Gastrocnemius medialis (tissue), 4 donors: ENCODE results near the gene CEP126. TPM values are rescaled to one million over a fixed set of nuclear protein-coding genes. Genes with fewer than 3 reads are reported as not detected.

ENCODE experiments used
- ATAC-seq, 2 donors: fragments of 150-250 bp; one replicate each; pipeline ENCODE4 v1.9.1; 2016
- DNase-seq, 2 donors: peaks; one replicate each; pipeline ENCODE4 v3.0.0-alpha.2; 2019
- H3K27ac ChIP-seq, 4 donors: fragments of 200-600 bp; sonication (generic); 1 replicate in 1 of 4; 2 replicates in 3 of 4; pipeline ENCODE4 v1.5.1; 2016 to 2018; ENCODE audit warnings: mild to moderate bottlenecking in 2 of 4, moderate library complexity in 1 of 4
- H3K27me3 ChIP-seq, 3 donors: fragments of 200-600 bp; sonication (generic) in 2 of 3; 1 replicate in 1 of 3; 2 replicates in 2 of 3; pipeline versions ENCODE4 v1.5.1 to v1.6.0; 2016 to 2019; ENCODE audit warnings: mild to moderate bottlenecking in 1 of 3, moderate library complexity in 1 of 3
- H3K36me3 ChIP-seq, 2 donors: fragments of 200-600 bp; sonication (generic) in 1 of 2; one replicate each; pipeline ENCODE4 v1.5.1; 2017 to 2018
- H3K4me1 ChIP-seq, 2 donors: fragments of 200-600 bp; sonication (generic) in 1 of 2; one replicate each; pipeline ENCODE4 v1.5.1; 2016 to 2017; ENCODE audit warnings: mild to moderate bottlenecking in 2 of 2
- H3K4me3 ChIP-seq, 4 donors: fragments of 200-600 bp; sonication (generic) in 3 of 4; 1 replicate in 1 of 4; 2 replicates in 3 of 4; pipeline ENCODE4 v1.5.1; 2016 to 2019; ENCODE audit warnings: mild to moderate bottlenecking in 2 of 4
- H3K9me3 ChIP-seq, 3 donors: fragments of 200-600 bp; sonication (generic) in 2 of 3; 1 replicate in 1 of 3; 2 replicates in 2 of 3; pipeline ENCODE4 v1.5.1; 2016 to 2019
- CTCF ChIP-seq, 5 experiments: fragments of 450-650 bp in 3 of 5; fragments of 200-600 bp in 2 of 5; sonication (generic) in 2 of 5; IDR thresholded peaks in 4 of 5; conservative IDR thresholded peaks in 1 of 5; 1 replicate in 4 of 5; 2 replicates in 1 of 5; pipeline ENCODE4 v1.5.1; 2016 to 2019; ENCODE audit warnings: antibody characterized with exemption in 5 of 5, mild to moderate bottlenecking in 3 of 5, moderate library complexity in 3 of 5
- POLR2A ChIP-seq, 2 donors: fragments of 450-650 bp; IDR thresholded peaks; one replicate each; pipeline ENCODE4 v1.6.1; 2017; ENCODE audit warnings: antibody characterized with exemption in 2 of 2, mild to moderate bottlenecking in 2 of 2, moderate library complexity in 2 of 2
- in situ Hi-C, 4 donors: fragments of 200-750 bp; cut with MboI; loops; one replicate each; pipeline versions ENCODE4 v1.15.0 to v1.8.0; 2017; ENCODE audit warnings: low sequenced_read_pairs in 4 of 4
- intact Hi-C: fragments of 100-400 bp; cut with DNase I; formaldehyde crosslinking; loops from one replicate; pipeline ENCODE4 v1.15.1; 2023; ENCODE audit warnings: low total_unique reads
- total RNA-seq, 4 donors: library from RNA; depleted of rRNA; stranded (reverse); fragments of >200 nt; gene quantifications; one replicate each; pipeline versions ENCODE4 v1.1.0 to v1.2.3, GENCODE V29; 2016

Gene CEP126
- total RNA-seq, 4 donors from 2014 or later = 0.42 to 0.63 (median 0.55) TPM

- Histone ChIP-seq H3K36me3 (no peaks in the 10 kb centered on the region), H3K27me3 (no peaks in the 10 kb centered on the region), H3K4me1 (no peaks in the 10 kb centered on the region), H3K27ac (no peak overlapping the region), H3K4me3 (no peak overlapping the region), H3K9me3 (no peaks in the 10 kb centered on the region)
- intact Hi-C loops = no loop called here
- DNase-seq (no peak), ATAC-seq (no peak)
- TF ChIP-seq CTCF (IDR thresholded peaks at IDR 0.05 in 4 of 5, conservative IDR thresholded peaks at IDR 0.05 in 1 of 5) (no peak), POLR2A (IDR thresholded peaks at IDR 0.05) (no peak)
- in situ Hi-C loops = no loop called here
Measured at GRCh38 chr11:101940901-101941520, 26.2 kb downstream of the CEP126 start.

GRCh38 chr11:101944923-101945322 lies 30.1 kb downstream of the CEP126 start:
- DNase-seq = no peak
- Histone ChIP-seq H3K27me3 (no peaks in the 10 kb centered on the region), H3K4me1 (no peaks in the 10 kb centered on the region), H3K9me3 (no peaks in the 10 kb centered on the region), H3K36me3 (no peaks in the 10 kb centered on the region), H3K4me3 (no peak overlapping the region), H3K27ac (no peak overlapping the region)
- TF ChIP-seq CTCF (IDR thresholded peaks at IDR 0.05 in 4 of 5, conservative IDR thresholded peaks at IDR 0.05 in 1 of 5) = no peak
- no peak for TF ChIP-seq POLR2A (IDR thresholded peaks at IDR 0.05)
- in situ Hi-C loops = no loop called here
- intact Hi-C loops = no loop called here
- no peak for ATAC-seq

GRCh38 chr11:101945448-101945847 lies 30.6 kb downstream of the CEP126 start:
- H3K27me3 ChIP-seq = no peaks in the 10 kb centered on the region
- H3K9me3 ChIP-seq = no peaks in the 10 kb centered on the region
- no peak overlapping the region for H3K4me3 ChIP-seq
- intact Hi-C loops (no loop called here), in situ Hi-C loops (no loop called here)
- TF ChIP-seq CTCF (IDR thresholded peaks at IDR 0.05 in 4 of 5, conservative IDR thresholded peaks at IDR 0.05 in 1 of 5) = no peak
- no peak for TF ChIP-seq POLR2A (IDR thresholded peaks at IDR 0.05)
- no peaks in the 10 kb centered on the region for H3K4me1 ChIP-seq
- ATAC-seq (no peak), DNase-seq (no peak)
- no peaks in the 10 kb centered on the region for H3K36me3 ChIP-seq
- no peak overlapping the region for H3K27ac ChIP-seq

GRCh38 chr11:101949680-101950220 lies 34.9 kb downstream of the CEP126 start:
- H3K36me3 ChIP-seq = no peaks in the 10 kb centered on the region
- no peak for ATAC-seq
- H3K27ac ChIP-seq = no peak overlapping the region
- no peaks in the 10 kb centered on the region for H3K9me3 ChIP-seq
- H3K4me1 ChIP-seq = no peaks in the 10 kb centered on the region
- TF ChIP-seq CTCF (IDR thresholded peaks at IDR 0.05 in 4 of 5, conservative IDR thresholded peaks at IDR 0.05 in 1 of 5) = no peak
- no peak for TF ChIP-seq POLR2A (IDR thresholded peaks at IDR 0.05)
- H3K4me3 ChIP-seq = no peak overlapping the region
- DNase-seq = no peak
- in situ Hi-C loops (no loop called here), intact Hi-C loops (no loop called here)
- no peaks in the 10 kb centered on the region for H3K27me3 ChIP-seq

- Histone ChIP-seq H3K4me3 (no peak overlapping the region), H3K27me3 (no peaks in the 10 kb centered on the region), H3K9me3 (no peaks in the 10 kb centered on the region), H3K36me3 (no peaks in the 10 kb centered on the region), H3K4me1 (no peaks in the 10 kb centered on the region), H3K27ac (no peak overlapping the region)
- ATAC-seq (no peak), DNase-seq (no peak)
- TF ChIP-seq CTCF (IDR thresholded peaks at IDR 0.05 in 4 of 5, conservative IDR thresholded peaks at IDR 0.05 in 1 of 5) (no peak), POLR2A (IDR thresholded peaks at IDR 0.05) (no peak)
- intact Hi-C loops (no loop called here), in situ Hi-C loops (no loop called here)
Measured at GRCh38 chr11:101955278-101955677, 40.5 kb downstream of the CEP126 start.
